GM06990 (cell line): Measurements from ENCODE around the gene CYP11A1.

Source experiments
- DNase-seq: peaks from one replicate; pipeline ENCODE4 v3.0.0-alpha.2; 2011; ENCODE audit not compliant: insufficient read length; ENCODE audit errors: extremely low read depth
- H3K27me3 ChIP-seq: replicated peaks from 2 replicates; pipeline ENCODE4 v1.6.0; 2011; ENCODE audit warnings: low read length; ENCODE audit not compliant: control insufficient read depth, insufficient read depth
- H3K36me3 ChIP-seq: 2 replicates; pipeline ENCODE4 v1.5.1; 2011; ENCODE audit warnings: low read length; ENCODE audit not compliant: control insufficient read depth, insufficient read depth
- H3K4me3 ChIP-seq: replicated peaks from 2 replicates; pipeline ENCODE4 v1.5.1; 2011; ENCODE audit warnings: low read depth, mild to moderate bottlenecking, control low read depth, low read length
- TF ChIP-seq, protein P1 (sequence below): IDR thresholded peaks from 2 replicates; pipeline ENCODE4 v1.5.1; 2011; ENCODE audit warnings: low read length, control low read depth, mild to moderate bottlenecking, inconsistent platforms; ENCODE audit not compliant: insufficient read depth, poor library complexity, severe bottlenecking

The CYP11A1 gene

DNA sequence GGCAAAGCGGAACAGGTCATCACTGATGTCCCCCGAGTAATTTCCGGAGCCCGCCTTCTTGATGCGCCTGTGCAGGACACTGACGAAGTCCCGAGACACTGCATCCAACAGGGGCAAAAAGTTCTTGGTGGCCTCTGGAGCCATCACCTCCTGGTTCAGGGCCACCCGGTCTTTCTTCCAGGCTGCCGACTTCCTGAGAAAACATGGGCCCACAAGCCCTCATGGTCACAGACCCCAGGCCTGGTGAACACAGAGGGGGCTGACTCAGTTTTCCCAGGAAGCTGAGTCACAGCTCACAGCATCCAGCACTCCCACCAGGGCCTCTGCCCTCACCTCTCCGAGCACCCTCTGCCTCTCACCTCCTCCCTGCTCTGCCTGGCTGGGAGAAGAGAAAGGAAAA is 22.4 kb downstream of the CYP11A1 start:
- no peak for DNase-seq
- TF ChIP-seq, protein P1, sequence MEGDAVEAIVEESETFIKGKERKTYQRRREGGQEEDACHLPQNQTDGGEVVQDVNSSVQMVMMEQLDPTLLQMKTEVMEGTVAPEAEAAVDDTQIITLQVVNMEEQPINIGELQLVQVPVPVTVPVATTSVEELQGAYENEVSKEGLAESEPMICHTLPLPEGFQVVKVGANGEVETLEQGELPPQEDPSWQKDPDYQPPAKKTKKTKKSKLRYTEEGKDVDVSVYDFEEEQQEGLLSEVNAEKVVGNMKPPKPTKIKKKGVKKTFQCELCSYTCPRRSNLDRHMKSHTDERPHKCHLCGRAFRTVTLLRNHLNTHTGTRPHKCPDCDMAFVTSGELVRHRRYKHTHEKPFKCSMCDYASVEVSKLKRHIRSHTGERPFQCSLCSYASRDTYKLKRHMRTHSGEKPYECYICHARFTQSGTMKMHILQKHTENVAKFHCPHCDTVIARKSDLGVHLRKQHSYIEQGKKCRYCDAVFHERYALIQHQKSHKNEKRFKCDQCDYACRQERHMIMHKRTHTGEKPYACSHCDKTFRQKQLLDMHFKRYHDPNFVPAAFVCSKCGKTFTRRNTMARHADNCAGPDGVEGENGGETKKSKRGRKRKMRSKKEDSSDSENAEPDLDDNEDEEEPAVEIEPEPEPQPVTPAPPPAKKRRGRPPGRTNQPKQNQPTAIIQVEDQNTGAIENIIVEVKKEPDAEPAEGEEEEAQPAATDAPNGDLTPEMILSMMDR: no peak
- Histone ChIP-seq H3K4me3 (no peak overlapping the region), H3K36me3 (no peaks in the 10 kb centered on the region), H3K27me3 (no peaks in the 10 kb centered on the region)

DNA sequence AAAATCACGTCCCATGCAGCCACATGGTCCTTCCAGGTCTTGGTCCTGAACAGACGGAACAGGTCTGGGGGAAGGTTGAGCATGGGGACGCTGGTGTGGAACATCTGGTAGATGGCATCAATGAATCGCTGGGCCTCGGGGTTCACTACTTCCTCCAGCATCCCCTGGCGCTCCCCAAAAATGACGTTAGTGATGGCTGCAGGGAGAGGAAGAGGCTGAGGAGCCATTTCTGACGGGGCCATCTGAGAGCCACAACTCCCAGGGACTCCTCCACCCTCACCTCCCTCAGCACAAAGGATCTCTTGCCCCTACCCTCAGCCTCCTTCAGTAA is 23.7 kb downstream of the CYP11A1 start:
- no peak for DNase-seq
- Histone ChIP-seq H3K27me3 (no peaks in the 10 kb centered on the region), H3K36me3 (no peaks in the 10 kb centered on the region), H3K4me3 (no peak overlapping the region)
- TF ChIP-seq, protein P1: no peak

DNA sequence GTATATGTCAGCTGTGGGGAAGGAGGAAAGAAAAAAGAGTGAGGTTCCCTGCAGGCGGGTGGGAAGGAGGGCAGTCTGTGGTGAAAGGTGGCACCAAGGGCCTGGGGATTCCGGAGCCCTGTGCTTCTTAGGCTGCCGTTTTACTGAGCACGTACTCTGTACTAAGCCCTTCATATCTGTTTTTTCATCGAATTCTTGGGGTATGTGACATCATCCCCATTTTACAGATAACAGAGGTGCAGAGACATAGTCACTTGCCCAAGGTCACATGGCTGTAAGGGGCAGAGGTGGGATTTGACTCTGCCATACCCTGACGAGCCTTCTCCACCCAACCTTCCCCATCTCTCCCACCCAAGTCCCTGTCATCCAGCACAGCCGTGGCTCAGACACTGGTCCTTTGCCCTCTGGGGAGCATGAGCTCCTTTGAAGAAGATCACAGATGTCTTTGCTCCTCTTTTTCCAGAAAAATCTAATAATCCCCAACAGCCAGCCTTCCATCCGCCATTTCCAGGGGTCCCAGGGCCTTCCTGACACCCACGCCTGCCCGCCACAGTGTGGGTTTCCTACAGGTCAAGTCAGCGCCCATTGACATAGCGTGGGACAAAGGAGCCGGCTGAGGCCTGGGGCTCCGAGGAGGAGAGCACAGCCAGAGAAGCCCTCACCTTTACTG is 24.2 kb downstream of the CYP11A1 start:
- DNase-seq: no peak
- no peaks in the 10 kb centered on the region for H3K36me3 ChIP-seq
- no peaks in the 10 kb centered on the region for H3K27me3 ChIP-seq
- TF ChIP-seq, protein P1: no peak
- H3K4me3 ChIP-seq: no peak overlapping the region

DNA sequence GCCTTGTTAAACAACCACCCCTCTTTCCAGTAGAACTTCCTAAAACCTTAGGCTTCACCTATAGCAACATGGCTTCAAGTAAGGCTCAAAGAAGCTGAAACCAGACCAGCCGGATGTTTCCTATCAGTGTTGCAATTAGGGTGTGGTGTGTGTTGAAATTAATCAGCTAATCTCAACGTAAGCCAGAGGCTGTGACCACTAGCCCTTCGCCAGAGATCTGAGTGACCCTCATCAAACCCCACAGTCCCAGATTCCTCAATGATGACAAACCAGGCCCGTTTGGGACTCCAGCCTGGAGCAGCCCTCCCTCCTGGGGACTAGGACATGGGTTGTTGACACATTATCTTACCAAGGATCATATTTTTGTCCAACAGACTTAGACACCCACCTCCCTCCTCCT is 27.3 kb downstream of the CYP11A1 start:
- Histone ChIP-seq H3K36me3 (no peaks in the 10 kb centered on the region), H3K27me3 (no peaks in the 10 kb centered on the region), H3K4me3 (no peak overlapping the region)
- no peak for DNase-seq
- TF ChIP-seq, protein P1: no peak

- no peaks in the 10 kb centered on the region for H3K27me3 ChIP-seq
- no peak overlapping the region for H3K4me3 ChIP-seq
- DNase-seq: no peak
- TF ChIP-seq, protein P1: no peak
- no peaks in the 10 kb centered on the region for H3K36me3 ChIP-seq
Measured at GRCh38 chr15:74339371-74339770, 28.1 kb downstream of the CYP11A1 start.

DNA sequence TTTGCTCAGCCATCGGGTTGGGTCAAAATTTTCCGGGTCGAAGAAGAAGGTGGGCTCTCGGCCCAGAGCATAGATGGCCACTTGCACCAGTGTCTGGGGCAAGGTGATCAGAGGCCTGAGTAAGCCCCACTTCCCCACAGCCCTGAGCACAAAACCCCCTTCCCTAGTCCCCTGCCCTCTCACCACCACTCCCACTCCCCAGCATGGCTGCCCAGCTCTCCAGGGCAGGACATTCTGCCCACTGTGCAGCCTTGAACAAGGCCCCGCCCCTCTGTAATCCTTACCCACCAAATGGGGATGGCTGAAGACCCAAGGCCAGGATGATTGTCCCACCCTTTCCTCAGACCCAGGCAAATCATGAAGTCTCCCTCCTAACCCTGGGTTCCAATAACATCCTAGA is 28.8 kb downstream of the CYP11A1 start:
- Histone ChIP-seq H3K27me3 (no peaks in the 10 kb centered on the region), H3K36me3 (no peaks in the 10 kb centered on the region), H3K4me3 (no peak overlapping the region)
- no peak for DNase-seq
- TF ChIP-seq, protein P1: no peak
